HG02840 (cell line): Measurements from ENCODE around the gene DUSP22.
"Not testable (repeated sequence)": the region's sequence is repeated elsewhere in the genome, so short reads cannot be mapped to it uniquely, and the experiment has no call there.

Experiments used
- ATAC-seq: cut with Tn5 transposase; IDR thresholded peaks from one replicate; pipeline ENCODE4 v1.9.1; 2021; ENCODE audit warnings: mild to moderate bottlenecking, moderate library complexity, moderate number of reproducible peaks; ENCODE audit not compliant: unreplicated experiment, low FRiP score

Gene DUSP22

DNA sequence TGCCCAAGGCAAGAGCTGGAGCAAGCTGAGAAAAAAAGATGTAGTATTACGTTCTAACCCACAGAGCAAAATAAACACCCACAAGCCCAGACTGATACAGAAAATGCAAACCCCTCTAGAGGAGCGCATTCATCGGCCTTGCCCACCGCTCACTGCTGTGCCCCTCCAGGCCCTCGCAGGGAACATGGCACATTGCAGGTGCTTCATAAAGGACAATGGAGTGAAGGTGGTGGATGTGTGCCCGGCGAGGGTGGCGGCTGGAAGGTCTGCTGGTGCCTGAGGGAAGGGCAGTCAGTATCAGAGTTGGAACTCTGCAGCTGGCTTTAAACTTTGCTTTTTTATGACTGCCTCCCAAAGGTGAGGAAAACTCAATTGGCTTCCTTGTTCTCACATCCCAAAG lies 80.7 kb downstream of the DUSP22 start:
- no peak for ATAC-seq

DNA sequence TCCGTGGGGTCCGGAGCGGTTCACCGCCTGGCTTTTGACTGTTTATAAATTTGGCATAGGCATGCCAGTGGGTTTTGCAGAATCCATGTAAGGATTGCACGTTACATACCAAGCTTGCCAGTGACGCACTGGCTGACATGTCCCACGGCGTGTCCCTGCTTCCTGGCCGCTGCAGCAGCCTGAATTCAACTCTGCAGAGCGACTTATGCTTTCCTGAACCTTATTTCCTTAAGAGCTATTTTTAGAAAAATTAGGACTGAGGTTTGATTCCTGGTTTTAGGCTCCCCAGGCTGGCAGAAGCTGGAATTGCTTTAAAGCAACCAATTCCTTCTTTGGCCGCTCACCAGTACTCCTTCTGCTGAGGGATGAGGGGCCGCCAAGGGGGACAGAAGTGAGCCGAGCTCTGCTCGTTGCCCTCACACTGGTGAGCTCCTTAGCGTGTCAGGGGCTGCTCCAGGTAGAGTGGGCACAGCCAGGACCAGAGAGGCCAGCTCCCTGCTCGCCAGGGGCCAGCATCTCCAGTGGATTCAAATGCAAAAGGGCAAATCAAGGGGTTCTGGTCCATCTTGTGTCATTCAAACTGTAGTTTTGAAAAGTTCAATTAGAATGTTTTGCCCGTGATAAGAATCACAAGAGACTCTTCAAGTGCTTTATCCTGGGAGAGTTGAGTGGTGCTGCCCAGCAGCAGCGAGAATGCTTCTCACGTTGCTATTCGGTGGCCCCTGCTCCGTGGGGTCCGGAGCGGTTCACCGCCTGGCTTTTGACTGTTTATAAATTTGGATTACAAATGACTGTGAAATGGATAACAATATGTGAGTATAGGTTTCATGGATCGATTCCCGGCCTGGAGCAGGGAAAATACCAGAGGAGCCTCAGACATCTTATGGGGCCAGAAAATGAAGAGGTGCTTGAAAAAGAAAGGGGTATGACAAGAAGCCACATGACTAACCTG lies 81.8 kb downstream of the DUSP22 start:
- no peak for ATAC-seq

DNA sequence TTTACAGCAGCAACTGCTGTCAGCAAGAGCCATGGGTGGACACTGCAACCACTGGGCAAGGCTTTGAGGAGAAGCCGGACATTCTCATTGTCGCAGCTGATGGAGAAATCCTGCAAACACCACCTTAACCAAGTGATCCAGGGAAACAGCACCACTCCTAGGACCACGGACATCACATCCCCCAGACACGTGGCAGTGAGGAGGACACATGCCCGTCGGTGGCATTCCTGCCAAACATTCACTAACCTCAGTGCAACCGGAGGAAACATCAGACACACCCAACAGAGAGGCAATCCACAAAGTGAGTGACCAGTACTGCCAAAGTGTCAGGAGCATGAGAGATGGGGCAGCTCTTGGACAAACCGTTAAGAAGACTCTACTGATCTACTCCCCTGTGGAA lies 82.7 kb downstream of the DUSP22 start:
- ATAC-seq: no peak

DNA sequence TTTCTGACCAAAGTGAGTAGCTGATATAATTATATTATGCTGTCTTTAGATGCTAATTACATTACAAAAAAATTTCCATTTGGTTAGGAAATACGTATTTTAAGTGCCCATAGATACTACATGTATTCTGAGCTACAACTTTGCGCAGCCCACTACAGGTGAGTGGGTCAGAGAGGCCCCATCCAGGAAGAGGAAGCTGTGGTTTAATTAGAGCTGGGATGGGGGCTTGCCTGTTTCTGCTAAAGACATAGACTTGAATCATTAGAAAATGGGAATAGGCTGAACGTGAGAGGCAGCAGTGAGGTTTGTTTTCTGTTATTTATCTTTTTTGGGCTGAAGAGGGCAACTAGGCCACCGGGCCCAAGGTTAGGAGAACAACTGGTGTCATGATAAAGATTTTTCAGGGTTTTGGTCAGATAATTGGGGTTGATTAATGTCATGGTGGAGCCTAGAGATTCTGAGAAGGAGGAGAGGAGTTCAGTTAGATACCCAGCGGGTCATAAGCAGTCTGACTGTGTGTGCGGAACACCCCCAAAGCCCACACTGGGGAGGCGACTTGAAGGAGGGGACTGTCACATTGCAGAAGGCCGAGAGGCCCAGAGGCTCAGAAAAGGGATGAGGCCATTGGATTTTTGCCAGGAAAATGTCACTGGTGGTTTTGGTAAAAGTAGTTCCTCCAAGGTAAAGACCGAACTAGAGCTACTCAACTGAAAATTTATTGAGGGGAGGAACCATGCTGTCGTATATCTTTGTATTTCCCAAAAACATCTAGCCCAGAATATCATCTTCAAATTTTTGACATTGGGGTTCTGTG lies 84.7 kb downstream of the DUSP22 start:
- no peak for ATAC-seq

DNA sequence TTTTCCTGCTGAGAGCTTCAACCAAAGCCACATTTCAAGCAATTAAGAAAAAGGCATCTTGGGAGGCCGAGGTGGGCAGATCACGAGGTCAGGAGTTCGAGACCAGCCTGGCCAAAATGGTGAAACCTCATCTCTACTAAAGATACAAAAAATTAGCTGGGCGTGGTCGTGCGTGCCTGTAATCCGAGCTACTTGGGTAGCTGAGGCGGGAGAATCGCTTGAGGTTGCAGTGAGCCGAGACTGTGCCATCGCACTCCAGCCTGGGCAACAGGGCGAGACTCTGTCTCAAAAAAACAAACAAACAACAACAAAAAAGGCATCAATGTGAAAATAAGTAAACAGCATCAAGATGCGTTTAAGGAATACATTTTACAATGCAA lies 85.3 kb downstream of the DUSP22 start:
- ATAC-seq: not testable (repeated sequence)

DNA sequence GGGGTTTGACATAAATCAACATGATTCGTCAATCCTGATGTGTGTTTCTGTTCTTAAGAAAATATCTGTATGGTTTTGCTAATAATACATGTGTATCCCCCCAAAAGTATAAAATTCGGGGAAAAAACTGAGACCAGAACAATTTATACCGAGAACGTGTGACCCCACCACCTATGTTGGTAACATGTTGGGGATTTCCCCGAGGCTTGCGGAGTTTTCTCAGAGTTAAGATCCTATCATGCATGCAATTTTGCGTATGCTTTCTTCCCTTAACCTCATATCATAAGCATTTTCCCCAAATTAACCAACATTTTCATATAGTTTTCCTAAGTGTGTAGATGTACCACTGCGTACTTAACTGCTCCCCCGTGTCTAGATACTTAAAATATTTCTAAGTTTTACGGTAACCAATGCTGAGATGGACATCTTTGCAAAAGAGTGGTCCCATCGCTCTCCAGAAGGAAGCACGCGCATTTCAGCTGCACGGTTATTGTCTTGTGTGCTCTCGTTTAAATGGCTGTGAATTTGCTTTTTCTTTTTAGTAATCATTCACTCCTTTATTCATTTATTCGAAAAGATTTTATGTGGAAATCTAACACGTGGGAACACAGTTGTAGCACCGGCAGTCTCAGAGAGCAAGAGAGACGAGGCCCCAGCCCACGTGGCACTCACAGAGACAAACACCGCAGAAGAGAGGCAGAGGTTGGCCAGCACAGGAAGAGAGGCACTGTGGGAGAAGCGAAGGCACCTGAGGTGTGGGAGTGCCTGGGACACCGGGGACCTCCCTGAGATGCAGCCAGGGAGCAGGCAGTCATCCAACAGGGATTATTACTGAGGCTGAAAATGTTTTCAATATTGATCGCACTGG lies 86.0 kb downstream of the DUSP22 start:
- no peak for ATAC-seq

DNA sequence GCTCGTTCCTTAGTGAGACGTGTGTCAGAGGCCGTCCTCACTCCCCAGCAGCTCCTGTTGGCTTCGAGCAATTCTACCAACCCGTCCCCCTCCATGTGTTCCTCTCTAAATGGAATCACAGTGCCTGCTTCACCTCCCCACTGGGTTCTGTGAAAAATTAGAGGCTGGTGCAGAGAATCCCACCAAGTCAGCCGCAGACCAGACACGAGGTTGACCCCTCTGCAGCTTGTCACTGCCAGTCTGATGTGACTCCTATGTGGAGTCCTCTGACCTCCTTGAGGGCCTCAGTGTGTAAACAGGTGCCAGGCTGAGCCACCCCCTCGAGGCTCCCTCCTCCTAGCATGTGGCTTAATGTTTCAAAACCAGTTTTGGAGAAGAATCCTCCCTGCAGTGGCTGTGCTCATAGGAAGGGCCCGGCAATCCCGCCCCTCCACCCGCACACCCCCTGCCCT lies 86.7 kb downstream of the DUSP22 start:
- ATAC-seq: peak; percentile 25

DNA sequence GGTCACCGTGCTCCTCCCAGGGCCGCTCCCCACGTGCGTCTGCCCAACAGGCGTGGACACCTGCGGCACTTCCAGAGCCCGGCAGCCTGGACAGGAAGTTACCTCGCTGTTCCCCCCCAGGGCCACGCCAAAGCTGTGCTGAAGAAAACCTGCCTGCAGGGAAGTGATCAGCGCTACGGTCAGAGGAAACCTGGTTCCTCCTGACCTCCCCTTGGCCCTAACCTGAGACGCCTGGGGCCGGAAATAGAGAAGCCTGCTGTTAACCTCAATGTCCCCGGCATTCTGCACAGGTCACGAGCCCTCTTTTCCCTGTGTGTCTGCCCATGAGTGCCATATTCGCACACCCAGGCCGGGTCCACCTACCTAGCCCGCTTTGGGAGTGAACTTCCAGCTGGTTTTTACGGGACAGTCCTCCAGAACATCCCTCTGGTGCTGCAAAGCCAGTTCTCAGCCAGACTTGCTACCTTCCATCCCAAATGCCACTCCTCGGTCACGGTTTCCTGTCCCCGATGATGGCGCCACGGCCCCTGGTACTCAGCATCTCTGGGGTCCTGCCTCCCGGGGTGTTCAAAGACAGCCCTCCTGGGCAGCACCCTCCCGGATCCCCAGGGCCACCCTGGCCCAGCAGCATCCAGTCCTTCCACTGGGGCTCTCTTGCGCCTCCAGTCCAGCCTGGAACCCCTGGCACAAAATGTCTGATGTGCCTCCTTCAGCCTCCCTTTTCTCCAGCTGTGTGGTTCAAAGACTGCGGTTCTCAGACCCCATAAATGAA lies 87.3 kb downstream of the DUSP22 start:
- peak; percentile 46 for ATAC-seq

DNA sequence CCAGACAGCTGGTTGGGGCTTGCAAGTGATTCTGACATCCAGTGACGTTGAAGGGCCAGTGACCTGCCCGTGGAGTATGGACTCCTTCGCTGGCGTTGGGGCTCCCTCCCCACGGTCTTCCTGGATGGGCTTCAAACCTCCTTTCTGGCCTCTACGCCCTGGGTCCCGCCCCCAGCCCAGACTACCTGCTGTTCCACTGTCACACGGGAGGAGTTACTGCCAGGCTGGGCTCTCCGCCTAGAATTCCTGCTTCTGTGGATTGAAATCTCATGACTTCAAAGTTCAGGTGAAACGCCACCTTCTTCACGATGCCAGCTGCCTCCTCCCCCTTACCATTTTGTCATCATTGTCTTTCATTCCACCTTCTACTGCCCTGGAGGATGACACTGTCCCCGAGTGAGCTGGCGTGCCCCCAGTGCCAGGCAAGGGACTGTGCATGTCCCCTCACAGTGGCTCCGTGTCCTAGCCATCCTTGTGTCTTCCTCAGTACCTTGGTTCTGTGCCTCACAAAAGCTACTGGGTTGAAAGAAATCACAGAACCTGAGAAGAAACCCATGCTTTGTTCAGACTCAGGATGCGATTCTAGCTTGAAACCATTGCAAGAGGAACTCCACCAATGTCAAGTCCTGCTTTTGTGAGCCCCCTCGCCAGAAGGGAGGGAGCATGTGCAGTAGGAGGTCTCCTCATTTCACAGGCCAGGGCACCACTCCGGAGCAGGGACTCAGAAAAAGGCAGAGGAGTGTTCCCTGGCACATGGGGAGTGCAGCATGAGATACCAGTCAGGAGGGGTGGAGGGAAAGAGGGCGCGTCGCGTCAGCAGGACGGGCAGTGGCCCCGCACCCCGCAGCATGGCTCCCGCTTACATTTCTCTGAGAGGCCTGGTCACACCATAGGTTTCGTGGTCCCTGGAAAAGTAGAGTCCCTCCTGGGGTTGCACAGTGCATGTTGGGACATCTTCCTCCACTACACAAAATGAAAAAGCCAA lies 88.2 kb downstream of the DUSP22 start:
- no peak for ATAC-seq

DNA sequence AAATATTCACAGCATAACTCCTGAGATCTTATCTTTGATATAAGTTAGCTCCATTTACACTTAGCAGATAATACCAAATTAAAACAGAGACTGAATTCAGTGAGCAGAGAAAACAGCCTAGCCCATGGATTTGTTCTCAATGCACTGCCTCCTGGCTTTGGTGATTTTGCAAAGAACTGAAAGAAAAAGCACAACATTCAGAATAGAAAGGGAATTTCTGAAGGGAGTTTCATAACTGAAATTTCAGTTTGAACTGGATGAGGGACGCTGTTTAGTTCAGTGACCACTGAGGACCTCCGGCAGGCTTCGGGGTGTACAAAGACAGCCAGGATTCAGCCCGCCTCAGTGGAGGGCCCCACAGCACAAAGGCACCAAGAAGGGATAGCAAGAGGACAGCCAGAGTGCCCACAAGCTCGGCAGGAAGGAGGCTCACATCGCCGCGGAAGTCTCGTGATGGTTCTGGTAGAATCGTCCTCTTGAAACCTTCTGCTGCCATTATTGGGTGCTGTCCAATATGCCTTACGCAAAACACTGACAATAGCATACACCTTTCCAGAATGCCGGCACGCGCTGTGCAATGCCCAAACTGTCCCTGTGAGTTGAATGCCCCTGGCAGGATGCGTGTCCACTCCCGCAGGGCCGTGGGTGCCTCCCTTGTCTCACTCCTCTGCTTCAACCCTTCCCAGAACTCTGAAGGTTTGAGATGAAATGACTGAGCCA lies 89.6 kb downstream of the DUSP22 start:
- no peak for ATAC-seq

DNA sequence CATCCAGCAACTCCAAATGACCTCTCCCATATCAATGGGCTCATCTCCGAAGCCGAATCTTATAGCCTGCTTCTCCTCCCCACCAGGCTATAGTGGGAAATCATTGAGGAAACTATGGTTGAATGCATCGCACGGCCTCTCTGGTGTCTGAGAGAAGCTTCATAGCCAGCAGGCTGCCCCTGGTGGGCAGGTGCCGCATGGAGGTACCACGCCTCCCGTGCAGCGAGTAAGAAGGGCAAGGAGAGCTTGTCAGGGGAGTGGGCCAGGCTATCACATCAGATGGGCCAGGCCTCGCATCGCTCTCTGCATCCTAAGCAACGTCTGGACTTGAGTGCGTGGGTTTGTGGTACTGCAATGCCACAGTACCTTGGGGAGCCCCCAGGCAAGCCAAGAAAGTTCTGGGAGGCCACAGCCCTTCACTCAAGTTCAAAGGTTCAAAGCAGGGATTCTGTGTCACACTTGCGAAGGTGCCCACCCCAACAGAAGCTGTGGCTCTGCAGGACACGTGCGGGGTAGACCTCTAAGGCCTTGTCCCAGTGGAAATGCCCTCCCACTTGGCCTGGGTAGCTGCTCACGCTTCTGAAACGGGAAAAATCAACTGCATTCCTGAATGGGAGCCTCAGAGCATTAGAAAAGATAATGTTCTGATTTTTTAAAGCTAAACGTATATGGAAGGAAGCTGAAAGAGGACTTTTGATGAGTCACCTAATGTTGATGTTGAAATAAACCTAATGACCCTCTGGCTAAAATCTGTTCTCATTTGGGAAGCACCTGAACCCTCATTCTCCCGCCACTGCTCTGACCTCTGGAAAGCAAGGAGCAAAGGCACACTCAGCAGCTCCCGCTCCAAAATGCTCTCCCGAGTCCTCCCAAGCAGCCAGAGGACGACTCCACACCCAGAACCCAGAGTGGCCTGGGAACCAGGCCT lies 90.9 kb downstream of the DUSP22 start:
- ATAC-seq: no peak

DNA sequence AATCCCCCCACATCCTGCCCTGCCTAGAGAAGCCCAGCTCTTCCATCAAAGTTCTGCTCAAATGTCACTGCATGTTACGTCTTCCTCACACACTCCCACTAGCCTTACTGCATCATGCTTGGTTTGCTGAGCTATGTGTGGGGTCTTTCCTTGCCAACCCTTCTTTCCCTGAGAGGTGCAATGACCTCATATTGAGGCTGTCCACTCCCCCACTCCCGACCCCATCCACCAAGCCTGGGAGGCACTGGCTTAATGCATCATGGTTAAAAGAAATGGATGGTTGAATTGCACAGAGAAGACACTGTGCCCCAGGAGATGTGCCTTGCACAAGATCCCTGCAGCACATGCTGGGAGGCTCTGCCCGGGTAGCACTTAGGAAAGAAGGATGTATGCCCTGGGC lies 91.6 kb downstream of the DUSP22 start:
- no peak for ATAC-seq

DNA sequence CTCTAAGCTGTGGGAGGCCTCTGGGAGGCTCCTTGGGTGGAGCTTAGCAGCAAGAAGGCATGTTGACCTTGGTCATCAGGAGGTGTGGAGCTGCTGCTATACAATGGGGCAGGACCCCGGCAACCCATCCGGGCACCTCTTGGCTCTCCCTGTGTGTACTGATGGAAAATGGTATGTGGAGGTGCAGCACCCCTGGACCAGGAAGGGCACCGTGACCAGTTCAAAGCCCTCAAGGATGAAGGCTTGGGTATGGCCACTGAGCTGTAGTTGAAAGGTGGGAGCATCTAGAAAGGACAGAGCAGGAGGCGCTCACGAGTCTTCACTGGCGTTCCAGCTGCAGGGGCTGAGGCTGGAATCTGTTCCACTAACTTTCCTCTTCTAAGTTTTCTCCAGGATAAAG lies 92.6 kb downstream of the DUSP22 start:
- ATAC-seq: no peak

DNA sequence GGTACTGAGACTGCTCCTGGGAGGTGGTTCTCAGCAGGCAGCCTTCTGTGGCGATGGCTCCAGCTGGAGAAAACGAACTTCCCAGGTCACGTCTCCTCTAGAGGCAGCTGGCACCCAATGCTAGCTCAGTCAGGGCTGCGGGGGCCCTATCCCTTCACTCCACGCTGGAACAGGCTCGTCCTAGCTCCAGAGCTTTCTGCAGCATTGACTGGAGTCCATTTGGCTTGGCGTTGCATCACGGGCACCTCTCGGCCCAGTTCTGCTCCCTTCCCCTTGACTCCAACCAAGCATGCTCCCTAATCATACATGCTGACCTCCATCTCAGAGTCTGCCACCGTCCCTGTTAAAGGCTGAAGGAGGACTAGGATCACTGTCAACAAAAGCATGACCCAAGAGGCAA lies 93.3 kb downstream of the DUSP22 start:
- no peak for ATAC-seq

DNA sequence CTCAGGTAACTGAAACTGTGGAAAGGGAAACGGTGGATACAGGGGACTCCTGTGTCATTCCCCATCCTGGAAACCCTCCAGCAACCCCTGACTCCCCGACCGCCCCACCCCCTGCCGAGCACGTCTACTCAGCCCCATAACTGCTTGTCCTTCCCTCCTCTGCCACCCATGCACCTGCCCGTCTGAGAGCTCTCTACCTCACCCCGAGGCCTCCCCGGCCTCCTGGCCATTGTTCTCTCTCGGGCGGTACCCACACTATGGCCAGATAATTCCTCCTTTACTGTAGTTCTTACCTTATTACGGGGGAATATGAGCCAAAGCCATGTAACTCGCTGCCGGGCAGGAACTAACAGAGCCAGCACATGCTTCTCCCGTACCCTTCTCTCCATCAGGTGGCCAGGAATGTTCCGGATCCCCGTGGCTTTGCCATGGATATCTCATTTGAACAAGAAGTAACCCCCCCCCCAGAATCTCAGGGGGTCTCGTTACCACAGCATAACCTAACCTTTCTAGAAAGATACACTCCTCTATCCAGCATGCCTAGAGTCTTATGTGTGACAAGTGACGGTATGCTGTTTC lies 94.5 kb downstream of the DUSP22 start:
- ATAC-seq: no peak

DNA sequence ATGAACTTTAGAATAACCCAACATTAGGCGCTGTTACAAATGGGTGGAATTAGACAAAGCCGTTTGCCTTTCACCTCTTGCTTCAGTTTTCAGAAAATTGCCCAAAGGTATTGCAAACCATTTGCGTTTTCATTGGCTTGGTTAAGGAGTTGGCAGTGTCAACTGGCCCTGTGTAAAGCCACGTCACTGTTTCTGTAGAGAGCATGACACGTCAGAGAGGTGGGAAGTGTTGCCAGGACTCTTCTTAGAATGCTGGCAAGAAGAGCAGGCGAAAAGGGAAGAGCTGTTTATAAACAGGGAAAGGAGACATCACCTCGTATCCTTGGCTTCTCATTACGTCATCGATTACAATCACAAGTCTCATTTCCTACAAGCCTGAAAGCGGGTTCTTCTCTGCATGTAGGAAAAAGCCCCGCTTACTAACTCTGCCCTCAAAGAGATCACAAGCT lies 95.0 kb downstream of the DUSP22 start:
- no peak for ATAC-seq
